EL (cell line): ENCODE measurements around the gene BCL2.
"Not testable (repeated sequence)": the region's sequence is repeated elsewhere in the genome, so short reads cannot be mapped to it uniquely, and the experiment has no call there.

Experiments
- DNase-seq: peaks from one replicate; pipeline ENCODE4 v3.0.0-alpha.2; 2016

BCL2 gene

DNA sequence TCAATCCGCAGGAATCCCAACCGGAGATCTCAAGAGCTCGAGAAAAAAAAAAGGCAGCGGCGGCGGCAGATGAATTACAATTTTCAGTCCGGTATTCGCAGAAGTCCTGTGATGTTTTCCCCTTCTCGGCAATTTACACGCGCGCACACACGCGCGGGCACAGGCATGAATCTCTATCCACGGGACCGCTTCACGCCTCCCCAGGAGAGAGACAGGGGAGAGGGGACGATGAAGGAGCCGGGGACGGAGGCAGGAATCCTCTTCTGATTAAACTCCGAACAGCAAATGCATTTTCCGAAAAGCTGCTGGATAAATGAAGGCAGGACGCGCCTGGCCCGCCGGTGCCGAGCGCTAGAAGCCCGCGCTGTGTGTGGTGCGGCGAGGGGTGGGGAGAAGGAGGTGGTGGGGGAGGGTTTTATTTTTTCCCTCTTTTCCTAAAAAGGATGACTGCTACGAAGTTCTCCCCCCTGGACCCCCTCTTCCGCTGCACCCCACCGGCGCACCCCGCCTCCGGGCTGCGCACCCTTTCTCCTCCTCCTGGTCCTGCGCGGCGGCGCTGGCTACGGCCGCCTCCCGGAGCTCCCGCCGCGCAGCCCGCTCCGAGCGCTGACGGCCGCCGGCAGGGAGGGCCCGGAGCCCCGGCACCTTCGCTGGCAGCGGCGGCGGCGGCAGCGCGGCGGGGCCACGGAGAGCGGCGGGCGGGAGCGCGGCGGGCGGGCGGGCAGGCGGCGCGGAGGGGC, at the start of gene BCL2:
TSS of gene BCL2 (minus strand) at position 387 of the 740 bp plus-strand sequence.
- peak; percentile 45 for DNase-seq

DNA sequence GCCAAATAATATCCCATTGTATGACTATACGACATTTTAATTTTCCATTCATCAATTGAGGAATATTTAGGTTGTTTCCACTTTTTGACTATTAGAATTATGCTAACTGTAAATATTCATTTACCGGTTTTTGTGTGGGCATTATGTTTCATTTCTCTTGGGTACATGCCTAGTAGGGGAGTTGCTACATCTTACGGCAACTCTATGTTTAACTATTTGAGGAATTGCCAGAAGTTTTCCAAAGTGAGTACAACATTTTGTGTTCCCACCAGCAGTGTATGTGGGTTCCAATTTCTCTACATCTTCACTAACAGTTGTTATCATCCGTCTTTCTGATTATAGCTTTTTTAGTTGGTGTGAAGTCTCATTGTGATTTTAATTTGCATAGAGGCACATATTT, 49.0 kb upstream of the BCL2 start:
- DNase-seq: no peak

GRCh38 chr18:63367053-63367953, 47.7 kb upstream of the BCL2 start, which contains the start of gene KDSR:
KDSR (minus strand) TSS chr18:63367206; CDS start chr18:63367118, 88 bp downstream.
- peak; percentile 99 for DNase-seq

DNA sequence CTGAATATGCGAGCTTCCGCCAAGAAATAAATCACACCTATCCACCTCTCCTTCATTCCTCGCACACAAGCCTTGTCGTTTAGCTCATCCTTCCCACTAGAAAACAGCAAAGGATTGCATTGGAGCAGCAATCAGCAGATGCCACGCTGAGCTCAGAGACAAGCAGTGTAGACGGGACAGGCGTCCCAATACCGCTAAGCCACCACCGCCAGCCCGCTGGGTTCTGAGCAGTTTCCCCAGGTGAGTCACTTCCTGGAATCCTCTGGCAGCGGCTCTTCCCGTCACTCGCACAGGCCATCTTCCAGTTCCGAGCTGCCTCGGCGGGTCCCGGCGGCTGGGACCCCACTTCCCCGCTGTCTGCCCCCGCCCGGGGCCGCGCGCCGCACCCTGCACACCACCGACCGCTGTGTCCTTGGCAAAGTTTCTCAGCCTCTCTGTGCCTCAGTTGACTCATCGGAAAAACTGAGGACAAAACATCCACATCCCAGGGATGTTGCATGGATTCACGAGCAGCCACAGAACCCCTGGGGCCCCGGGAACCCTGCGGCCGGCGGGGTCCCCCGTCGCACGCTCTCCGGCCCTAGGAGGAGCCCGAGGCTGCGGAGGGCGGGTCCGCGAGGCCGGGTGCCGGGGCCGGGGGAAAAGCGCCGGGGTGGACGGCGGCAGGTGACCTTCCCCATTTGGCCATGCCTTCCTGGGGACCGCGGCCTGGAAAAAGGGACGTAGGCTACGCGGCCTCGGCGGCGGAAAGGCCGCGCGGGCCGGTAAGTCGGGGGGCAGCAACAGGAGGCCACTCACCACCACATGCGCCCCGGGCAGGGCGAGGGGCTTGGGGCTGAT, 46.9 kb upstream of the BCL2 start:
- DNase-seq: peak; percentile 81

- DNase-seq: peak; percentile 37
Observed at GRCh38 chr18:63365876-63366212, 46.3 kb upstream of the BCL2 start.

- no peak for DNase-seq
Observed at GRCh38 chr18:63363951-63364350, 44.4 kb upstream of the BCL2 start.

DNA sequence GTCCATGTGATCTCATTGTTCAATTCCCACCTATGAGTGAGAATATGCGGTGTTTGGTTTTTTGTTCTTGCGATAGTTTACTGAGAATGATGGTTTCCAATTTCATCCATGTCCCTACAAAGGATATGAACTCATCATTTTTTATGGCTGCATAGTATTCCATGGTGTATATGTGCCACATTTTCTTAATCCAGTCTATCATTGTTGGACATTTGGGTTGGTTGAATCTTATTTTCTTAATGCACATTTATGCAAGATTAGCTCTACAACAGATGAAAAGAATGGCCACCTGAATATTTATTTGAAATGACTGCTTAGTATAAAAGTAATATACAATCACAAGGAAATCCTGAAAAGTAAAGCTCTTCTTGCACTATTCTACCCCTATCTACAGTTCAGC, 43.9 kb upstream of the BCL2 start:
- not testable (repeated sequence) for DNase-seq

GRCh38 chr18:63356272-63356896, 36.8 kb upstream of the BCL2 start:
- DNase-seq: no peak

DNA sequence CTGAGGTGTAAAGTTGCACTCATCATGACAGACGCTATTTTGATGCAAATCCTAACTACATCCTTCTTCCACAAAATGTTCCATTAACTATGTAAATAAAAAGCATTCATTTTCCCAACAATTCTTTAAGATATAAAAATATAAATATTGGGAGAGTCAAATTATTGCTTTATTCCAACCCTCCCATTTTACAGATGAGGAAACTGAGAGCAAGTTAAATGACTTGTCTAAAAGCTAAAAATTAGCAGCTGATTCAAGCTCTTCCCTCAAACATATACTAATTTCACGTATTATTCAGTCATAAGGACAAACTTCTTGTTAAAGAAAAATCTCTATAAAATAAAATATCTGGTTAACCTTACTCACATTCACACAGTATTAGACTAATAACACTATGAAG, 30.7 kb upstream of the BCL2 start:
- DNase-seq: no peak

DNA sequence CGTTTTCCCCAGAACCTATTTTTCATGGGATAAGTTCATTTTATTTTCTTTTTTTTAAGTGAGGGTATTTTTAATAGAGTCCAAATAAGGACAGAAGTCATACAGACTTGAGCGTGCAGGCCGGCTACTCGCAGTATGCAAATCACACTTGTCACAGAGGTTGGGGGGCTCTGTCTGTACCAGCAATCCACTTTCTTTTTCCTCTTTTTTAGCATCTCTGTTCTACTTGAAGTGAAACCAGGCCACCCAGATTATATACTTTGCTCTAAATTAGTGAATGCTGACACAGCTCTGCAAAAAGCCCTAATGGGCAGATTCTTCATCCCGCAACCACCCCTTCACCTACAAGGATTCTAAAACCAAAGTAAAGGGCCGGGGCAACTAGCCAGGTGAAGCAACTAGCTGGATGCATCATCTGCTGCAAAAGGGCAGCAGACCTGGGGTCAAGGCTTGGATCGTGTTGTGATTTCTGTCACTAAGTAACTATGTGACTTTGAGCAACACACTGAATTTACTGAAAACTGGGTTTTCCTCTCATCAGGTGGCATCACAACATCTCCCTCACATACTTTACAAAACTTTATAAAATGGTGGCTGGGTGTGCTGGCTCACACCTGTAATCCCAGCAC, 29.1 kb upstream of the BCL2 start:
- no peak for DNase-seq

DNA sequence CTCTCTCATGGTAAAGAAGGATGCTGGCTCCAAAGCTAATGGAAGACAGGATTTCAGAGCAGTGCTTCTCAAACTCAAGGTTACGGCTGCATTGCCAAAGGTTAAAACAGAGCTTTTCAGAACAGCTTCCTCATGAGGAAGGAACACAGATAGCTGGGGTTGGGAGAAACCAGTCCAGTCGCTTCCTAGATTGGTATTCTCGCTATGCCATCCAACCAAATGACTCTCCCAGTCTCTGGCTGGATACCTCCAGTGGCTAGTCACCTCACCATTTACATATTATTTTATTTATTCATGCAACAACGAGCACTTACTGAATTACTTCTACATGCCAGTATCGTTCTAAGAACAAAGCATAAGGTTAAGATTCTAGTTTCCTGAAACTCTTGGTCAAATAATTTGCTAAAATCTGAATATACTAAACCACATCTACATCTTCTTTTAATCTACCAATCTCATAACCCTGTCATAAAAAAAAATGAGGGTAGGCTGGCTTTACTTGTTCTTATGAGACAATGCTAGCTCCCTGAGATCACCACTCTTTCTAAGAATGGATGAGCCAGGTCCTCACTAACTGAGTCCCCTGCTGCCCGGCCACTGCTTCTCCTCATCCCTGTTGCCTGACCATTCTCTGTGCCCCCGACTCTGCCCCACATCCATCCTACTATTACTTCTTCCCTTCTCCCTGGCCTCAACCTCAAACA, 27.1 kb upstream of the BCL2 start:
- DNase-seq: no peak

DNA sequence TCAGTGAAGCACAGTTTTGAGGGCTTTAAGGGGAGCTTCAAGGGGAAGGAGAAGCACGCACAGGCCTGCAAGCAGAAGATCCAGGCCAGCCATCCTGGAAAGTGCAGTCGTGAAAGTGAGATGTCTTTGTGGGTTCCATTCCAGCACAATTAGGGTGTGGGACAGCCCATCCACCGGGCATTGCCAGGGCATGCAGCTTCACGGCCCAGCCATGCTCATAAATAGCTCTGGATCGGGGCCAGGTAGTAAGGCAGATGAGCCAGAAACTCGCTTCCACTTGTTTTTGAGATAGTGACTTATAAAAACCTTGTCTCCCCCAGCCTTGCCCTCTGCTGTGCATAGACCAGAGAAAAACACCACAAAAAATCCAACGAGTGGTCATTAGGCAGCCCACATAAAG, 26.5 kb upstream of the BCL2 start:
- DNase-seq: peak; percentile 10

DNA sequence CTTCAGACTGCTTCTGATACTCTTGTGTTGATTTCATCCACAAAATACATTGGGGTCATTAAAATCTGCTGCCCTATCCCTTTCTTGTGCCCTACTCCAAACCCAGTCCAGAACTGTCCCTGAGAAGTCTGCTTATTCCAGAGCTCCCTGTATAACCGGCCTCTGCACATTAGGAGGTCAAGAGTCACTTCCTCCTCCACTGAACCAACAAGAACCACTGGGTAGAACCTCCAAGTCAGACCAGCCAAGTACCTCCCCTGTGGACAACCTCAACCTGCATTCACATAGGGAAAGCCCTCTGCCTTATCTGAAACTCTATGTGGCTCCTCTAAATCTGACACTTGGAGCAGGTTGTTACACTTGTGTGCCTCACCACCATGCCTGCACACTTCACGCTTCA, 25.3 kb upstream of the BCL2 start:
- no peak for DNase-seq

DNA sequence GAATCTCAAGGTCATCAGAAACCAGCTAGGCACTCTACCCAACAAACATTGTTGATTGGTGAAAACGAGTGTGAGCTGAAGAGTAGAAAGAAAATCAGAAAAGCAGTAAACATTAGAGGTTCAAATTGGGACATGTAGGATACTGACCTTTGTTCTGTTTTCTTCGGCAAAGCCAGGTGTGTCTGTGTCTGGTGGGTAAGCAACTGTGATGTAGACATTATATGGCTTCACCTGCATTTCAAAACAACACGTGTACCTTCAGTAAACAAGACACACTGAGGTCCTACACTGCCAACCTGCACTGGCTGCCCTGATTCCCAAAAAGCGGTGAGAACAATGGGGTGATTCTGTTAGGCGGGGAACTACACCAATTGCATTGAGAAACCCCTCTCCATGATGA, 24.7 kb upstream of the BCL2 start:
- no peak for DNase-seq

GRCh38 chr18:63342206-63342605, 22.6 kb upstream of the BCL2 start:
- DNase-seq: peak; percentile 40

GRCh38 chr18:63339920-63340484, 20.4 kb upstream of the BCL2 start:
- peak; percentile 52 for DNase-seq

GRCh38 chr18:63336366-63337099, 17.0 kb upstream of the BCL2 start:
- DNase-seq: peak; percentile 95

DNA sequence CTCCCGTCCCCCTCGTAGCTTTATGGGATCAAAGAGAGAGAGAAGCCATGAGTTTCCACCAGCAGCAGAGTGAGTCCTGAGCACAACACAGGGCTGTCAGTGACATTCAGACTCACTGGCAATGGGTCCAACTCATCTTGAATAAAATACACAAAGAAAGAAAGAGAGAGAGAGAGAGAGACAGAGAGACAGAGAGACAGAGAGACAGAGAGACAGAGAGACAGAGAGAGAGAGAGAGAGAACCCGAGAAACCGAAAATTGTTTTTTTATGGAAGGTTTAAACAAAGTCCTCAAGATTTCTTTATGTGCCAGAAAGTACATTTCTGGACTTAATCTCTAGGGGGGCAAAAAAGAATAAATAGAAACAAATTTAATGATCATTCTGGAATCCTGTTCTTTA, 11.5 kb upstream of the BCL2 start:
- DNase-seq: no peak

- DNase-seq: no peak
Observed at GRCh38 chr18:63329431-63330145, 10.0 kb upstream of the BCL2 start.

GRCh38 chr18:63326011-63326410, 6.4 kb upstream of the BCL2 start:
- no peak for DNase-seq
